K562 (cell line): Measurements from ENCODE around the gene TRAF3IP1. TPM values are rescaled to one million over a fixed set of nuclear protein-coding genes. Genes with fewer than 3 reads are reported as not detected.

Source experiments
- ATAC-seq: fragments of 200-7000 bp; cut with Tn5 transposase; 3 replicates; pipeline ENCODE4 v1.9.1; 2020; ENCODE audit warnings: moderate library complexity
- BruUV-seq: library from RNA; stranded (reverse); fragments of 400-500 nt; replicated peaks from 2 replicates; lab custom pipeline; 2021; lab: Mats Ljungman, UMichigan
- CTCF ChIA-PET: fragments of 300-600 bp; formaldehyde crosslinking; extraction: SDS; loops from one replicate; lab custom pipeline; 2021; ENCODE audit warnings: low intra/inter-chr PET ratio; lab: Yijun Ruan, JAX
- POLR2A ChIA-PET: fragments of 300-600, 350-650 bp; sonication (Branson Sonifier 250); formaldehyde crosslinking; extraction: SDS; loops from one replicate; lab custom pipeline; 2021; ENCODE audit warnings: antibody characterized with exemption, inconsistent platforms; lab: Yijun Ruan, JAX
- DNase-seq, 4 experiments: peaks; one replicate each; pipeline versions ENCODE4 v3.0.0 to v3.0.0-alpha.2; 2011 to 2018; ENCODE audit warnings: low spot score in 3 of 4, mixed read lengths in 3 of 4; ENCODE audit errors: extremely low read depth in 1 of 4
- FAIRE-seq: peaks from 2 replicates; lab custom pipeline; 2011; peaks lifted over from hg19 to GRCh38; lab: Jason Lieb, UNC
- H2AFZ ChIP-seq: 2 replicates; pipeline ENCODE4 v1.6.0; 2011; ENCODE audit warnings: low read depth, low read length, control low read depth, inconsistent platforms
- H3K27ac ChIP-seq: fragments of 200-600 bp; 3 replicates; pipeline ENCODE4 v1.8.0; 2011; ENCODE audit warnings: low read depth, mild to moderate bottlenecking, control low read depth, inconsistent platforms, low read length, moderate library complexity, mixed read lengths; ENCODE audit errors: extremely low read depth
- H3K27me3 ChIP-seq, 2 experiments: fragments of 300-600 bp in 1 of 2; 2 replicates in 1 of 2; 3 replicates in 1 of 2; pipeline versions ENCODE4 v1.6.0 to v1.8.0; 2011; ENCODE audit warnings: inconsistent platforms in 2 of 2, low read length in 2 of 2, mild to moderate bottlenecking in 1 of 2, mixed read lengths in 1 of 2, moderate library complexity in 1 of 2; ENCODE audit not compliant: control insufficient read depth in 2 of 2, insufficient read depth in 2 of 2
- H3K36me3 ChIP-seq: fragments of 300-600 bp; 3 replicates; pipeline ENCODE4 v1.8.0; 2011; ENCODE audit warnings: mild to moderate bottlenecking, low read length, inconsistent platforms; ENCODE audit not compliant: control insufficient read depth, insufficient read depth
- H3K4me1 ChIP-seq, 2 experiments: fragments of 200-600 bp in 1 of 2; replicated peaks in 1 of 2; 2 replicates in 1 of 2; 3 replicates in 1 of 2; pipeline versions ENCODE4 v1.5.1 to v1.8.0; 2011; ENCODE audit warnings: inconsistent platforms in 2 of 2, low read length in 2 of 2, mild to moderate bottlenecking in 1 of 2, mixed read lengths in 1 of 2, moderate library complexity in 1 of 2; ENCODE audit not compliant: control insufficient read depth in 2 of 2, insufficient read depth in 2 of 2
- H3K4me2 ChIP-seq: 2 replicates; pipeline ENCODE4 v1.6.1; 2011; ENCODE audit warnings: low read length, control low read depth, inconsistent platforms, mixed read lengths; ENCODE audit not compliant: insufficient read depth
- H3K4me3 ChIP-seq: fragments of 200-600 bp; sonication (generic), shearing (Covaris generic); 2 replicates; pipeline ENCODE4 v1.5.1; 2016; ENCODE audit warnings: control low read depth, inconsistent platforms
- H3K79me2 ChIP-seq: fragments of 200-600 bp; 3 replicates; pipeline ENCODE4 v1.8.0; 2011; ENCODE audit warnings: low read length, inconsistent platforms; ENCODE audit not compliant: control insufficient read depth, insufficient read depth
- H3K9ac ChIP-seq, 2 experiments: 2 replicates each; pipeline versions ENCODE4 v1.6.0 to v1.6.1; 2011; ENCODE audit warnings: low read depth in 2 of 2, low read length in 2 of 2, control low read depth in 1 of 2, inconsistent platforms in 1 of 2, mild to moderate bottlenecking in 1 of 2, mixed read lengths in 1 of 2; ENCODE audit not compliant: insufficient read depth in 1 of 2
- H3K9me1 ChIP-seq: one replicate; pipeline ENCODE4 v1.6.0; 2011; ENCODE audit warnings: inconsistent platforms, mild to moderate bottlenecking, low read length, moderate library complexity; ENCODE audit not compliant: control insufficient read depth, insufficient read depth
- H3K9me3 ChIP-seq: replicated peaks from 2 replicates; pipeline ENCODE4 v1.5.1; 2011; ENCODE audit warnings: low read depth, low read length, inconsistent platforms; ENCODE audit not compliant: control insufficient read depth, insufficient read depth
- H4K20me1 ChIP-seq: replicated peaks from 2 replicates; pipeline ENCODE4 v1.6.1; 2011; ENCODE audit warnings: low read length, inconsistent platforms, mixed read lengths; ENCODE audit not compliant: control insufficient read depth, insufficient read depth
- BACH1 ChIP-seq: fragments of 200-800 bp; sonication (Bioruptor generic); IDR thresholded peaks from 2 replicates; pipeline ENCODE4 v1.6.1; 2016; ENCODE audit warnings: missing genetic modification characterization, missing compliant biosample characterization
- CHD4 ChIP-seq: fragments of 200-600 bp; sonication (generic); IDR thresholded peaks from 3 replicates; pipeline ENCODE4 v1.6.1; 2012; ENCODE audit warnings: low read depth, mild to moderate bottlenecking, mixed read lengths, low read length, inconsistent platforms; ENCODE audit not compliant: insufficient read depth, insufficient replicate concordance, poor library complexity, severe bottlenecking
- MBD2 ChIP-seq: sonication (generic); IDR thresholded peaks from 2 replicates; pipeline ENCODE4 v1.6.1; 2016; ENCODE audit warnings: low read depth, borderline replicate concordance
- MXI1 ChIP-seq: IDR thresholded peaks from 2 replicates; pipeline ENCODE4 v1.6.1; 2011; ENCODE audit warnings: low read depth, mild to moderate bottlenecking, improper control_type of control experiment, low read length
- PTBP1 ChIP-seq: fragments of 200-400 bp; formaldehyde crosslinking; IDR thresholded peaks from 2 replicates; pipeline ENCODE4 v1.6.1; 2017; ENCODE audit warnings: low read depth, low read length
- TAF15 ChIP-seq: fragments of 200-400 bp; formaldehyde crosslinking; IDR thresholded peaks from 2 replicates; pipeline ENCODE4 v1.6.1; 2017; ENCODE audit warnings: mild to moderate bottlenecking, low read depth, low read length, moderate library complexity
- ZNF77 ChIP-seq: fragments of 250-450 bp; sonication (Bioruptor Pico); IDR thresholded peaks from 2 replicates; pipeline ENCODE4 v1.5.0; 2020
- WGBS: fragments of 100-300 bp; shearing (Covaris generic); methylation state at CpG from one replicate; pipeline ENCODE4 v1.1.6; 2016; ENCODE audit warnings: low coverage, mixed read lengths; ENCODE audit not compliant: insufficient coverage; ENCODE audit errors: missing lambda C conversion rate; 5-methylcytosine and 5-hydroxymethylcytosine counted together
- in situ Hi-C: fragments of 300-500 bp; cut with MboI; formaldehyde crosslinking; loops from 4 replicates; pipeline ENCODE4 v1.15.0; 2018; ENCODE audit warnings: inconsistent platforms, mixed read lengths
- intact Hi-C: fragments of 100-400 bp; cut with micrococcal nuclease; formaldehyde crosslinking; loops from 2 replicates; pipeline ENCODE4 v1.14.2; 2022
- polyA plus RNA-seq, 8 experiments: library from polyadenylated mRNA; depleted of rRNA in 4 of 8; stranded (reverse) in 5 of 8; unstranded in 3 of 8; fragments of >200 nt; fragmentation: Nextera tagmentation in 2 of 8; fragmentation: Illumina TruSeq in 1 of 8; extraction: Ambion mirVana in 2 of 8; extraction: Trizol in 1 of 8; gene quantifications; 2 replicates each; pipeline versions ENCODE4 v1.2.1 to v1.2.3, GENCODE V29; 2011 to 2014; ENCODE audit warnings: inconsistent platforms in 1 of 8, missing spikeins in 1 of 8
- total RNA-seq, 7 experiments: library from RNA; depleted of rRNA in 6 of 7; stranded (reverse); fragments of >200 nt in 6 of 7; fragmentation: Illumina TruSeq in 2 of 7; extraction: Trizol in 2 of 7; gene quantifications; 2 replicates each; pipeline versions ENCODE4 v1.2.1 to v1.2.3, GENCODE V29; 2011 to 2021; ENCODE audit warnings: low replicate concordance in 1 of 7
- TF ChIP-seq, protein P1 (sequence below), 2 experiments: fragments of 450-650 bp in 1 of 2; sonication (generic) in 1 of 2; formaldehyde crosslinking in 1 of 2; IDR thresholded peaks; 2 replicates each; pipeline versions ENCODE4 v1.7.1 to v1.9.0; 2016 to 2022; ENCODE audit warnings: inconsistent platforms in 1 of 2, mild to moderate bottlenecking in 1 of 2, missing genetic modification reagents in 1 of 2
- TF ChIP-seq, protein P2 (sequence below): fragments of 450-650 bp; formaldehyde crosslinking; conservative IDR thresholded peaks from 2 replicates; pipeline ENCODE4 v1.4.0; 2022; ENCODE audit warnings: mild to moderate bottlenecking, missing genetic modification characterization
- TF ChIP-seq, protein P3 (sequence below), 2 experiments: fragments of 450-650 bp in 1 of 2; sonication (generic) in 1 of 2; formaldehyde crosslinking in 1 of 2; IDR thresholded peaks in 1 of 2; conservative IDR thresholded peaks in 1 of 2; 2 replicates each; pipeline versions ENCODE4 v1.6.1 to v1.8.1; 2016 to 2023; ENCODE audit warnings: mild to moderate bottlenecking in 2 of 2, moderate library complexity in 2 of 2, inconsistent platforms in 1 of 2, missing genetic modification reagents in 1 of 2

Gene TRAF3IP1
- total and polyA plus RNA-seq, 9 of the 15 experiments (the other 6 are each of a cell fraction or from before 2014, with no cell fraction given), result 1.3 to 7.4 (median 3.4) TPM

DNA sequence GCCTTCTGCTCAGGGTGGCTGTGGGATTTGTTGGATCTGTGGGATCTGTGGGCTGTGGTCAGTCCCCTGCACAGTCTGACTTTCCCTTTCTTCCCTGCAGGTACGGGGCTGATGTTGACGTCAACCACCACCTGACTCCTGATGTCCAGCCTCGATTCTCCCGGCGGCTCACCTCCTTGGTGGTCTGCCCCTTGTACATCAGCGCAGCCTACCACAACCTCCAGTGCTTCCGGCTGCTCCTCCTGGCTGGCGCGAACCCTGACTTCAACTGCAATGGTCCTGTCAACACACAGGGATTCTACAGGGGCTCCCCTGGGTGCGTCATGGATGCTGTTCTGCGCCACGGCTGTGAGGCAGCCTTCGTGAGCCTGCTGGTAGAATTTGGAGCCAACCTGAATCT is 123.9 kb downstream of the TRAF3IP1 start:
- no peak overlapping the region for H3K4me3 ChIP-seq
- H3K27ac ChIP-seq, result no peak overlapping the region
- ATAC-seq (no peak), DNase-seq (no peak), FAIRE-seq (no peak)
- H3K4me1 ChIP-seq, result peaks cover 3% of the 10 kb centered on the region in 2 experiments; a peak in 4 of 5 replicates
- WGBS, result 100% methylated on average over 7 of the region's 13 CpGs
- no peaks in the 10 kb centered on the region for H3K9me3 ChIP-seq
- peak overlapping the region in 1 of 2 experiments; percentile 35; a peak in 1 of 4 replicates for H3K9ac ChIP-seq
- peaks cover 15% of the 10 kb centered on the region; the same call in 1 of the 2 replicates for H4K20me1 ChIP-seq
- CTCF ChIA-PET, result no interaction called here
- peaks cover 90% of the 10 kb centered on the region; the same call in 2 of the 3 replicates for H3K36me3 ChIP-seq
- H3K9me1 ChIP-seq, result peaks cover 2% of the 10 kb centered on the region
- POLR2A ChIA-PET, result interaction anchor here (1.1 kb wide), 1 partner anchor 17 kb away, joined by 4 read pairs; no protein-coding TSS in a partner anchor
- in situ Hi-C loops, result no loop called here
- intact Hi-C loops, result no loop called here
- no TSS peak for BruUV-seq
- no peak overlapping the region for H3K4me2 ChIP-seq
- peaks cover 47% of the 10 kb centered on the region for H3K79me2 ChIP-seq
- H3K27me3 ChIP-seq, result no peaks in the 10 kb centered on the region
- H2AFZ ChIP-seq, result no peak overlapping the region
- TF ChIP-seq BACH1 (tag) (no peak), ZNF77 (no peak), TAF15 (no peak), PTBP1 (no peak), MXI1 (no peak), CHD4 (no peak), MBD2 (no peak)
- TF ChIP-seq, protein P1, sequence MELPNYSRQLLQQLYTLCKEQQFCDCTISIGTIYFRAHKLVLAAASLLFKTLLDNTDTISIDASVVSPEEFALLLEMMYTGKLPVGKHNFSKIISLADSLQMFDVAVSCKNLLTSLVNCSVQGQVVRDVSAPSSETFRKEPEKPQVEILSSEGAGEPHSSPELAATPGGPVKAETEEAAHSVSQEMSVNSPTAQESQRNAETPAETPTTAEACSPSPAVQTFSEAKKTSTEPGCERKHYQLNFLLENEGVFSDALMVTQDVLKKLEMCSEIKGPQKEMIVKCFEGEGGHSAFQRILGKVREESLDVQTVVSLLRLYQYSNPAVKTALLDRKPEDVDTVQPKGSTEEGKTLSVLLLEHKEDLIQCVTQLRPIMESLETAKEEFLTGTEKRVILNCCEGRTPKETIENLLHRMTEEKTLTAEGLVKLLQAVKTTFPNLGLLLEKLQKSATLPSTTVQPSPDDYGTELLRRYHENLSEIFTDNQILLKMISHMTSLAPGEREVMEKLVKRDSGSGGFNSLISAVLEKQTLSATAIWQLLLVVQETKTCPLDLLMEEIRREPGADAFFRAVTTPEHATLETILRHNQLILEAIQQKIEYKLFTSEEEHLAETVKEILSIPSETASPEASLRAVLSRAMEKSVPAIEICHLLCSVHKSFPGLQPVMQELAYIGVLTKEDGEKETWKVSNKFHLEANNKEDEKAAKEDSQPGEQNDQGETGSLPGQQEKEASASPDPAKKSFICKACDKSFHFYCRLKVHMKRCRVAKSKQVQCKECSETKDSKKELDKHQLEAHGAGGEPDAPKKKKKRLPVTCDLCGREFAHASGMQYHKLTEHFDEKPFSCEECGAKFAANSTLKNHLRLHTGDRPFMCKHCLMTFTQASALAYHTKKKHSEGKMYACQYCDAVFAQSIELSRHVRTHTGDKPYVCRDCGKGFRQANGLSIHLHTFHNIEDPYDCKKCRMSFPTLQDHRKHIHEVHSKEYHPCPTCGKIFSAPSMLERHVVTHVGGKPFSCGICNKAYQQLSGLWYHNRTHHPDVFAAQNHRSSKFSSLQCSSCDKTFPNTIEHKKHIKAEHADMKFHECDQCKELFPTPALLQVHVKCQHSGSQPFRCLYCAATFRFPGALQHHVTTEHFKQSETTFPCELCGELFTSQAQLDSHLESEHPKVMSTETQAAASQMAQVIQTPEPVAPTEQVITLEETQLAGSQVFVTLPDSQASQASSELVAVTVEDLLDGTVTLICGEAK (IDR thresholded peaks at IDR 0.05), result no peak
- TF ChIP-seq, protein P1 (CRISPR knock-in tag; IDR thresholded peaks at IDR 0.05), result no peak
- TF ChIP-seq, protein P2, sequence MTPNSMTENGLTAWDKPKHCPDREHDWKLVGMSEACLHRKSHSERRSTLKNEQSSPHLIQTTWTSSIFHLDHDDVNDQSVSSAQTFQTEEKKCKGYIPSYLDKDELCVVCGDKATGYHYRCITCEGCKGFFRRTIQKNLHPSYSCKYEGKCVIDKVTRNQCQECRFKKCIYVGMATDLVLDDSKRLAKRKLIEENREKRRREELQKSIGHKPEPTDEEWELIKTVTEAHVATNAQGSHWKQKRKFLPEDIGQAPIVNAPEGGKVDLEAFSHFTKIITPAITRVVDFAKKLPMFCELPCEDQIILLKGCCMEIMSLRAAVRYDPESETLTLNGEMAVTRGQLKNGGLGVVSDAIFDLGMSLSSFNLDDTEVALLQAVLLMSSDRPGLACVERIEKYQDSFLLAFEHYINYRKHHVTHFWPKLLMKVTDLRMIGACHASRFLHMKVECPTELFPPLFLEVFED (CRISPR knock-in tag), result no peak
- TF ChIP-seq, protein P3, sequence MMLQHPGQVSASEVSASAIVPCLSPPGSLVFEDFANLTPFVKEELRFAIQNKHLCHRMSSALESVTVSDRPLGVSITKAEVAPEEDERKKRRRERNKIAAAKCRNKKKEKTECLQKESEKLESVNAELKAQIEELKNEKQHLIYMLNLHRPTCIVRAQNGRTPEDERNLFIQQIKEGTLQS (IDR thresholded peaks at IDR 0.05), result no peak
- TF ChIP-seq, protein P3 (CRISPR knock-in tag; conservative IDR thresholded peaks at IDR 0.05), result no peak
